Measurements from ENCODE around the gene RTKN.

The RTKN gene

GRCh38 chr2:74428675-74429074, 13.1 kb downstream of the RTKN start:
- no peak overlapping the region for H3K4me2 ChIP-seq (ENCODE audit: insufficient read depth, low read length)
- peaks cover 3% of the 10 kb centered on the region; the same call in 1 of the 2 replicates for H3K4me1 ChIP-seq (ENCODE audit: insufficient read depth, low read length)
- H3K9ac ChIP-seq (ENCODE audit: low read depth, low read length): no peak overlapping the region
- ATAC-seq (ENCODE audit: insufficient read depth, low read depth): 0 out of 3 replicates have a peak, but pooled peaks have one; percentile 17
- no peak overlapping the region for H2AFZ ChIP-seq (ENCODE audit: low read depth, low read length)
- peaks cover 57% of the 10 kb centered on the region for H3K36me3 ChIP-seq (ENCODE audit: insufficient read depth, low read length)
- DNase-seq: no peak
- no peaks in the 10 kb centered on the region for H3K9me3 ChIP-seq (ENCODE audit: insufficient read depth, low read length, severe bottlenecking)
- H3K4me3 ChIP-seq (ENCODE audit: low read depth in 1 of 2, low read length in 2 of 2): no peak overlapping the region
- TF ChIP-seq EZH2 (IDR thresholded peaks at IDR 0.05; ENCODE audit: borderline replicate concordance, low read depth, low read length, severe bottlenecking): no peak
- no peak for TF ChIP-seq CTCF (IDR thresholded peaks at IDR 0.05; ENCODE audit: borderline replicate concordance, extremely low read depth, low read length, poor library complexity, severe bottlenecking)
- no peaks in the 10 kb centered on the region for H3K79me2 ChIP-seq (ENCODE audit: insufficient read depth, low read length)
- no peak overlapping the region for H3K27ac ChIP-seq (ENCODE audit: low read length)
- H3K27me3 ChIP-seq (ENCODE audit: insufficient read depth, low read length, poor library complexity): no peaks in the 10 kb centered on the region
- H4K20me1 ChIP-seq (ENCODE audit: insufficient read depth, low read length): no peaks in the 10 kb centered on the region

GRCh38 chr2:74427551-74427950, 14.2 kb downstream of the RTKN start:
- DNase-seq (no peak), ATAC-seq (ENCODE audit: insufficient read depth, low read depth) (no peak)
- Histone ChIP-seq H3K4me2 (ENCODE audit: insufficient read depth, low read length) (no peak overlapping the region), H3K27ac (ENCODE audit: low read length) (no peak overlapping the region), H3K4me1 (ENCODE audit: insufficient read depth, low read length) (peaks cover 13% of the 10 kb centered on the region), H3K4me3 (ENCODE audit: low read depth in 1 of 2, low read length in 2 of 2) (no peak overlapping the region), H3K9me3 (ENCODE audit: insufficient read depth, low read length, severe bottlenecking) (no peaks in the 10 kb centered on the region), H2AFZ (ENCODE audit: low read depth, low read length) (no peak overlapping the region), H3K27me3 (ENCODE audit: insufficient read depth, low read length, poor library complexity) (no peaks in the 10 kb centered on the region), H3K9ac (ENCODE audit: low read depth, low read length) (no peak overlapping the region), H4K20me1 (ENCODE audit: insufficient read depth, low read length) (no peaks in the 10 kb centered on the region), H3K79me2 (ENCODE audit: insufficient read depth, low read length) (peaks cover 6% of the 10 kb centered on the region), H3K36me3 (ENCODE audit: insufficient read depth, low read length) (peaks cover 61% of the 10 kb centered on the region)
- TF ChIP-seq EZH2 (IDR thresholded peaks at IDR 0.05; ENCODE audit: borderline replicate concordance, low read depth, low read length, severe bottlenecking) (no peak), CTCF (IDR thresholded peaks at IDR 0.05; ENCODE audit: borderline replicate concordance, extremely low read depth, low read length, poor library complexity, severe bottlenecking) (no peak)

- Histone ChIP-seq H3K36me3 (ENCODE audit: insufficient read depth, low read length) (peaks cover 61% of the 10 kb centered on the region), H4K20me1 (ENCODE audit: insufficient read depth, low read length) (no peaks in the 10 kb centered on the region), H3K4me1 (ENCODE audit: insufficient read depth, low read length) (peaks cover 21% of the 10 kb centered on the region), H3K79me2 (ENCODE audit: insufficient read depth, low read length) (peaks cover 10% of the 10 kb centered on the region), H2AFZ (ENCODE audit: low read depth, low read length) (no peak overlapping the region), H3K27me3 (ENCODE audit: insufficient read depth, low read length, poor library complexity) (no peaks in the 10 kb centered on the region), H3K9ac (ENCODE audit: low read depth, low read length) (no peak overlapping the region), H3K27ac (ENCODE audit: low read length) (no peak overlapping the region), H3K4me3 (ENCODE audit: low read depth in 1 of 2, low read length in 2 of 2) (no peak overlapping the region), H3K4me2 (ENCODE audit: insufficient read depth, low read length) (no peak overlapping the region), H3K9me3 (ENCODE audit: insufficient read depth, low read length, severe bottlenecking) (no peaks in the 10 kb centered on the region)
- DNase-seq (no peak), ATAC-seq (ENCODE audit: insufficient read depth, low read depth) (no peak)
- TF ChIP-seq CTCF (IDR thresholded peaks at IDR 0.05; ENCODE audit: borderline replicate concordance, extremely low read depth, low read length, poor library complexity, severe bottlenecking): no peak
- no peak for TF ChIP-seq EZH2 (IDR thresholded peaks at IDR 0.05; ENCODE audit: borderline replicate concordance, low read depth, low read length, severe bottlenecking)
These were observed 15.5 kb downstream of the RTKN start for GRCh38 chr2:74426181-74426758.

Measured in DND-41 (cell line).